ENCODE data around the gene RBM19.

The RBM19 gene

DNA sequence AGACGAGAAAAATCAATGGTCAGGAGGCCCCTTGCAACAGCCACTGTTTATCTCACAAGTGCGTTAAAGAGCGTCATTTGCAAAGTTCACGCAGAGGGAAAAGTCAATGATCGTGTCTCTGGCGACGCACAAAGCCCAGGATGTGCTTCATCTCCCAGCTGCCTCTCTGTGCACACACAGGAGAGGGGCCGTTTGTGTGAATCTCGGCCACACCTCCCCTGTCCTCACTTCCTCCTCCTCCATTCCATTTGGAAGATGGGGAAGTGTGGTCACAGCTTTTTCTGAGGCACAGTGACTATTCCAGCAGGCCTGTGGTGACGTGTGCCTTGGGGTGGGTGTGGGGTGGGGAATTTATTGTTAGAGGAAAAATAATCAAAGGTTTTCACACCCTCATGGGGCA lies 90.4 kb downstream of the RBM19 start:
- no peak for DNase-seq

DNA sequence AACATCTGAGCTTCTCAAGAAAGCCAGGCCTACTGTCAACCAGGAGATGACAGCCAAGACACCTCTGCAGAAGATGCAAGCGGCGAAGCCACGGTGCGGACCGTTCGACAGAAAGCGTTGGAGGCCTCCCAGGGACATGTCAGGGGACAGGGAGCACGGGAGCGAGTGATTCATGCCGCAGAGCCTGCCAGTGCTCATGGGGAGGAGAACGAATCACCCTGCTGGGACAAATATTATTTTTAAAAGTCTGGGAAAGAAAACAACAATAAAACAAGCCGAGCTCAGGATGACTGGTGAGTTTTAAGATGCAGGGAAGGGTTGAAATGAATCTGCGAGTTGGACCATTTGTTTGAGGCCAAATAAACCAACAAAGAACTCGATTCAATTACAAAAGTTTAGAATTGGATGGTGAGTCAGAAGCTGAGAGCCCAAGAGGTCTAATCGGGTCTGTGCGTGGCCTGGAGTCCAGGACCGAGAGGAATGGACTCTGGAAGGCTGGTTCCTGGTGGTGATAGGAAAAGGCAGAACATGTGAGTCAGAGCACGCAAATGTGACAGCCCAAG lies 91.0 kb downstream of the RBM19 start:
- DNase-seq: no peak

DNA sequence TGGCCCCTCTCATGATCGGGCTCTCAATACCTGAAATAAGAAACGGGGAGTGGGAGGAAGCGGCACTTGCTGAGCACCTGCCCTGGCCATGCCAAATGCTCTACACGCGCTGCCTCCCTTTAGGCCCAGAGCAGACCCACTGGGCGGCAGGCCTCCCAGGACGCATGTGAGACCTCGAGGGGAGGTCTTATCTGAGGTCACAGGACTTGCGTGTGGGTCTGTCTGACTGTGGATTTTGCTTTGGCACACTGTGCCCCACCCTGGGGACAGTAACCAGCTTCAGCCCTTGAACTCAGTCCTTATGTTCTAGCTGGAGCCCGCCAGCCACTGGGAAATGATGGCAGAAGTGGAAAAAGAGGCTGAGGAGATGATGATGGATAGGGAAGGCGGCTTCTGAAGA lies 91.8 kb downstream of the RBM19 start:
- DNase-seq: no peak

DNA sequence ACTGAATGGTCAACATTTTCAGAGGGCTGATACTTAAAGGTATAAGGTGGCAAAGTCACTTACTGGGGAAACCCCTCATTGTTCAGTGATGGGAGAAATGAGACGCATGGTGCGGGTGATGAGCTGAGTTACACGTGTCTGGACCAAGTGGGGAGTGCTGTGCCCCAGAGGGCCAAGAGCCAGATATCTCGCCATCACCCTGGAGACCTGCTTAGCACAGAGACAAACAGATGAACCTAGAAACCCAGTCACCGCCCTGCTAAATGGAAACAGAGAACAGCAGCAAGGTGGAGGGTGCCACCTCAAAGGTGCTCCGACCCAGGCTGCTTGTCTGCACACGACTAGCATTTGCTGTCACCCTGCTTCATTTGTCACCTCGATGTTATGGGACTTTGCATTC lies 92.4 kb downstream of the RBM19 start:
- DNase-seq: peak in 1 of 2 experiments; percentile 16

DNA sequence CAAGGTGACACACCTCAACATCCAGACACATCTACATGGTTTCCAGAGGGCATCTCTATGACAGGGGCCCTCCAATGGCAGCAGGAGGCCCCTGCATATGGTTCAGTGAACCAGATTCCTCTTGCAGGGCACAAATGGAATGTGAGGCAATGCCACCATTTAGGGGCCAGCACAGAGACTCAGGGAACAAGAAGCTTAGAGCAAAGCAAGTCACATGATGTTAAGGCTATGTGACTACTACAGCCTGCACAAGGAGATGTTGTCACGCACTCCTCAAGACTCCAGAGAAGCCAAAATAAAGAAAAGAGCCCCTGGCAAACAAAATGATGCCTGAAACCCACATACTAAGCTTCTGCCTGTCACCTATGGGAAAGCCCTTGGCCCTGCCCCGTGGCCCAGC lies 95.2 kb downstream of the RBM19 start:
- DNase-seq: no peak

DNA sequence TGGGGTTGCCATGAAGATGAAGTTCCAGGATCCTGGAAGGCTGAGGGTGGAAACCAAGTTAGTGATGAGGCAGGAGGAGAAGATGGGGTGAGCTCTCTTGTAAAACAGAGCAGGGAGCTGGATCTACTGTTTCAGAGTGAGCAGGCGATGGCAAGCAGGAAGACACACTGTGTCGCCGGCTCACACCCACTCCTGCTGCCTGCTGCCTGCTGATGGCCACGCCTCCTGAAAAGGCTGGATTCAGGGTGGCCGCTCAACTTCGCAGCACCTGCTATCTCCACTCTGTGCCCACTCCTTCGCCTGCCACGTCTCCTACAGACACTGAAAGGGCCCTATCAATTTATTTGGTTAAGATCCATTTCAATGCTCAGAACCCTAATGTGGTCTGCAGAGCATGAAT lies 96.1 kb downstream of the RBM19 start:
- DNase-seq: no peak

DNA sequence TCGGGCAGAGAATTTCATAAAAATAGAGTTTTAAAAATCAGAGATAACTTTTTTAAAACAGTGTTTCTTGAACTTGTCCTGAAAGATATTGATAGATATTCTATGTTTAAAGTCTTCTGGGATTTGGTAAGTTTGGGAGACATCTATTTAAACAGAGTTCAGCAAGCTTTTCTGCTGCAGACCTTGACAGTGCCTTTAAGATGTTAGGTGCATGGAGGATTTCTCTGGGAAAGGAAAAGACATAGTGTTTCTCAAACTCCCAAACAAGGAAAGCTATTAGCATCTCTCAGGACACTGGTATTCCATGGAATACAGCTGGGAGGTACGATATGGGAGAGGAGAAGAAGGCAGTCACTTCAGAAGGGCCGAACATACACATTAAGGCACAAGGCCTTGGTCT lies 97.8 kb downstream of the RBM19 start:
- DNase-seq: no peak

DNA sequence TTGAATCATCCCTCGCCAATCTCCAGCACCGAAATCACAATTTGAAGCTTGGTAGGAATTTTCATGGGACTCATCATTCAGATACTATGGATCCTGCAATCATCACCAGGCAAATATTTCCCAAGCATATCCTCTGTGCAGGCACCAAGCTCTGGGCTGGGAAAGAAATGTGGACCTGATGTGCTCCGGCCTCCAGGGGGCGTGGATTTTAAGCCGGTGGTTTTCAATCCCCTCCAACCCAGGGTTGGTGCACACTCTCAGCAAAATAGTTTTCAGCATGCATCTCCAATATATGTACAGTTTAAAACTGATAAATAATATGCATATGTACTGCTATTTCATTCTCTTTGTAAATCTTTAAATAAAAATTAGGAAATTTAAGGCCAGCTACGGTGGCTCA lies 98.9 kb downstream of the RBM19 start:
- DNase-seq: peak in 1 of 2 experiments; percentile 7

DNA sequence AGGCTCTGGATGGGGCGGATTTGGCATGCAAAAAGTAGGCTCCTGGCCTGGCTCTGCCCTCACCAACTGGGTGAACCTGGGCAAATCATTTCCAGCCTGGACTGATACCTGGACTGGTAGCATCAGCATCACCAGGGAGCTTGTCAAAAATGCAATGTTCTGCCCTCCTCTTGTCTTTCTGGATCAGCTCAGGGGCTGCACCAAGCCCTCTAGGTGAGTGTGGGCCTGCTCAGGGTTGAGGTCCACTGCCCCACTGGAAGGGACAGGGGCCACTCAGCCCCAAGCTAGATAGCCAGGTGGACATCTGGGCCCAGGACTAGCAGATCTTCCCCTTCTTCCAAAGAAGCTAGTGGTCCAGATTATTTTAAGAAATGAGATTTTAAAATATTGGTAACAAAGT lies 99.6 kb downstream of the RBM19 start:
- DNase-seq: no peak

DNA sequence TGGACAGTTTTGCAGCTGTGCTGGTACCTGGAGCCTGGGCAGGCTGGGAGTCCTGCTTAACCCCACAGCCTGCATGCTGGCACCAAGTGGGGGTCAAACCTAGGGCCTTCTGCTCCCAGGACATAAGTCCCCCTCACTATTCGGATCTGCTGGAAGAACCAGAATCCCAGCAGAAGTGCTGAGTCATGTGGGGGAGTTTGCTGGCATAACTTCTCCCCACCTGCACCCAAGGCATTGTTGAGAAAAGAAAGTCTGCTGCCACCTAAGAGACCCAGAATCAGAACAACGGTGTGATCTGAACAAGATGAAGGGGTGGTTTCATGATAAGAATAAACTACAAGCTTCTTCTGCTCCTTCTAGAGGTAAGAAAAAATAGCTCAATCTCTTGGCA lies 102.7 kb downstream of the RBM19 start:
- DNase-seq: no peak

DNA sequence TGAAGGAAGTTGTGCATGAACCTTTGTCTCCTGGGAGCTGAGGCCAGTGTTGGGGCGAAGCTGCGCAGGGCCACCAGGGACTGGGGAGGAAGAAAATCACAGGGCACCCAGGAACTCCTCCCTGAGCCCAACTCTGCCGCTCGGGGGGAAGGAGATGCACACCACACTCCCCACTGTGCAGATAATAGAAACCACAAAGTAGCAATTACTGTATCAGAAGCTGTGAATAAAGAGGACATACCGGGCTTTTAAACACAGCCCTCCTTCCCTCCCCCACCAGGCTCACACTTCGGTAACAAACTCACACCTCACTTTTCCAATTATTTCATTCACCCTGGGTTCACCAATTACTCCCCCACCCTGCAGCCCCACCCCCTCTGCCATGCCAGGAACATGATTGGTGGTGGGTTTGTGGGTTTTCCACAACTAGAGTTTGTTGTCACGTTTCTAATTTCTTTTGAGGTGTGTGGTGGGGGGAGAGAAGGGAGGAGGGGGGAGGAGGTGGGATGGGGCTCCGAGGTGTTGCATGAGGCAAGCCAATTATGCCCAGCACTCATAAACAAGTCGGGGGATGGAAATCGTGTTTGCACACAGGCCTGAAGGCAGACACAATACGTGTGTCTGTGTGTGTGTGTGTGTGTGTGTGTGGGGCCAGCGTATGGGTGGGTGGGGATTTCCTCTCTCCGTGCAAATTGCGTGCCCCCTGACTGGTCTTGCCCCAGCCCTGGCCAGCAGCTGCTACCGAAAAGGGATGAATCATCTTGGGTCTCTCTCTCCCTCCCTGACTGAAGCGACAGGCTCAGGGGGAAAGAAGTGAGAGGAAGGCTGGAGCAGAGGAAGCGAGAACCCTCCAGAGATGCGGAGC lies 103.3 kb downstream of the RBM19 start:
- DNase-seq: no peak

DNA sequence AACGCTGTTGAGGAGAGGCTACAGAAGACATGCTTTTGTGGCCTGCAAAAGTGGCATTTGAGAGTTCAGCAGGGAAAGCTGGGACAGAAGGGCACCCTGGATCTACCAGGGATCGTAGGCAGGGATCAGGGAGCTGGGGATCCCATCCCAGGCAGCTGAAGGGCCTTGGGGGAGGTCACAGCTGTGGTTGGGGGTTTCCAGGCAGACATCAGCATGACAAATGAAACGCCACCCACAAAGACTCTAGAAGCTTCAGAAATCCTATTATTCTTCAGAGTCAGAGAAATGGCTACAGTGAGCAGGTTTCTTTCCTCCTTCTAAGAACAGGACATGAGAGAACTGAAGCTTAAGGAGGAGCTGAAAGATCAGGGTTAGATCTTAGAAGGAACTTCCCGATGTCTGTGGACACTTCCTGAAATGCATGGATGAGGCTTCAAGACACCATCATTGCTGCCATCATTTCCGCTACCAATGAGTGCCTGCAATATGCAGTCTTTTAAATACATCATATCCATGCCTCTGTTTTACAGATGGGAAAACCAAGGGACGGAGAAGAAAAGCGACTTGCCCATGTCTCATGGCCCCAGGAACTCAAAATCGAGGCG lies 104.3 kb downstream of the RBM19 start:
- no peak for DNase-seq

DNA sequence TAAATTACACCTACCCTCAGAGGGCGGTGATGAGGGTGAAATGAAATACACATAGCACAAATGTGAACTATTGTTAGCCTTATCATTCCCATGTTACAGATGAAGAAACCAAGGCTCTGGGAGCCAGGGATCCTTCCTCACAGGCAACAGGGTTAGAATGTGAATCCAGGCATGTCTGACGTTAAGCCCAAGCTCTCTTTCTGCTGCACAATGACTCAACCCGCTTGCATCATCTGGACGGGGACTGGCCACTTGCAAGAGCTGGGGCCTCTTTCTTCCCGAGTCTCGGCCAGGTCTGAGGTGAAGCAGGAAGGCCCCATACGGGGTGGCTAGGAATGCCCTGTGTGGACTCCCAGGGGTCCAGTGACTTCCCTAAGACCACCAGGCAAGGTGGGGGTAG lies 105.2 kb downstream of the RBM19 start:
- no peak for DNase-seq

DNA sequence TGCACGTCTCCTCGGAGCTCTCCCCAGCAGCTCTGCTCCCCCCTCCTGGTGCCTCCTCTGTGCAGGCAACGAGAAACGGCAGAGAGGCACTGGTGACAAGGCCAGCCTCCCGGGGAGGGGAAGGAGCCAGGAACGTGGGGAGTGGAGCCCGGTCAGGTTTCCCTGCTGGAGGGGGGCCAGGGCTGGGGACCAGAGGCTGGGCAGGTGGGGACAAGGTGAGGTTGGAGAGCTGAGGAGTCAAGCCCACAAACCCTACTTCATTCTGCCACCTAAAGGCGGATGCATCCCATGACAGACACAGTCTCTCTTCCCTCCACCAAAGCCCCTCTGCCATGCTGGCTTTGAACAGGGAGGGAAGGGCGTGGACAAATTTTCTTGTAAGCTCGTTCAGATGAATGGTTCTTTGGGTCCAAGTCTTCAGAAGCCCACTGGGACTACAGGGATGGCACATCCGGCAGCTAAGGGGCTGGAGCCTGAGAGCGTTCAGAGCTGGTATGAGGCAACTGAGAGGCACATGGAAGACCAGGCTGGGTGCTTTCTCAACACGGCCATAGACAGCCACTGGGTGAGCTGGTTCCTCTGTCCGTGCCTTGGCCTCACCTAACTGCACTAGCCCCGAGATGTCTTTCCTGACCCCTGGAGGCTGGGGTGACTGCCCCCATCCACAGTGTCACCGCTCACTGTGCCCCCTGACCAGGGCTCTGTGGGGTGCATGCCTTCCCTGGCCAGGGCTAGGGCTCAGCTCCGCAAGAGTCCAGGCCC lies 105.9 kb downstream of the RBM19 start:
- DNase-seq: peak in 1 of 2 experiments; percentile 11

DNA sequence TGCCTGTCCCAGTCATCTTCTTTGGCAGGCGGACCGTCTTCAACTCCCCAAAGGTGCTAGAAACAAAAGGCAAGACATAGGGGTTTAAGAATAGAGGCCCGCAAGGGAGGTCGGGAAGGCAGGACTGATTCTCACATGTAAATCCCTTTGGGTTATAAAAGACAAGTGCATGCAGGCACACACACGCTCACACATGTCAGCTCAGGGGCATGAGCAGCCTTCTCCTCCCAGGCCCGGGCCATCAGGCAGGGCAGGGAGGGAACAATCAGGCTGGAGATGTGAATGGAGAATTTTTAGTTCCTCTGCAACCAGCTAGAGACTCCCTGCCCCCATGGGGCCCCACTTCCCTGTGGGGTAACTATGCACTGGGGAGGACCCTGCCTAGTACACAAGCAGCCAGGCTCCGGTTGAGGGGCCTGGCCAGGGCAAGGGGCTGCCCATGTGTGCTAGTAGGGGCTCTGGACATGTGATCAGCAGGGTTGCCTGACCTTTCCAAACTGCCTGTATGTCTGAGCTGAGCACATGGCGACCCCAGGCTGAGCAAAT lies 107.2 kb downstream of the RBM19 start:
- DNase-seq: no peak

DNA sequence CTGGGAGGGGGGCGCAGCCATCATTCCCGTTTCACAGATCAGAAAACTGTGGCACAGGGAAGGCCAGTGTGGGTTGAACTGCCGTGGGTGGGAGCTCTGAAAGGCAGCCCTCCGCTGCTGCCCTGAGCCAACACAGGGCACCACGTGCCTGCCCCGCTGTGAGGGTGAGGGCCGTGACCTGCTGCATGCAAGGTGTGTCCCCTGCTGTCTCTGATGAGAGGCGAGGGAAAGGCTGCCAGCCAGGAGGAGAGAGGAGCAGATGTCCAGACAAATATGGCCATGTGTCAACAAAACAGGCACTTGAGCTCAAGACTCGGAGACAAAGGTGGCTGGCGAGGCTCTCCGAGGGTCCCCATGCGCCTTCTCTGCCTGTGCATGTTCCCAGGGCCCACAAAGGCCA lies 108.8 kb downstream of the RBM19 start:
- peak; percentile 16 to 71 for DNase-seq

DNA sequence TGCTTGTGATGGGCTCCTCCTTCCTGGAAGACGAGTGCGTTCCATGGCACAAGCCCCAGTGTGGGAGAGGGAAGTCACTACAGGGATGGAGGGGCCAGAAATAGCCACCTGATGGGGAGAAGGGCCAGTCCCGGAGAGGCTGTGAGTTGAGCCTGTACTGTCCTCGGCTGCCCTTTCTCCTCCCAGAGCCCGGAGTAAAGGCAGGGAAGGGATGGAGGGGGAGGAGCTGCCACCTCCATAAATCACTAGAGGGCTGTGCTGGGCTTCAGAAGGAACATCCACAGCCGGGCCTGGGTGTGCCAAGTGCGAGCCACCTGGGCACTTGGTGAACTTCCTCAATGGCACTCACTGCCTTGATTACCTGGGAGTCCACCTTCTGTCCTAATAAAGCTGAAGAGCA lies 110.1 kb downstream of the RBM19 start:
- no peak for DNase-seq

DNA sequence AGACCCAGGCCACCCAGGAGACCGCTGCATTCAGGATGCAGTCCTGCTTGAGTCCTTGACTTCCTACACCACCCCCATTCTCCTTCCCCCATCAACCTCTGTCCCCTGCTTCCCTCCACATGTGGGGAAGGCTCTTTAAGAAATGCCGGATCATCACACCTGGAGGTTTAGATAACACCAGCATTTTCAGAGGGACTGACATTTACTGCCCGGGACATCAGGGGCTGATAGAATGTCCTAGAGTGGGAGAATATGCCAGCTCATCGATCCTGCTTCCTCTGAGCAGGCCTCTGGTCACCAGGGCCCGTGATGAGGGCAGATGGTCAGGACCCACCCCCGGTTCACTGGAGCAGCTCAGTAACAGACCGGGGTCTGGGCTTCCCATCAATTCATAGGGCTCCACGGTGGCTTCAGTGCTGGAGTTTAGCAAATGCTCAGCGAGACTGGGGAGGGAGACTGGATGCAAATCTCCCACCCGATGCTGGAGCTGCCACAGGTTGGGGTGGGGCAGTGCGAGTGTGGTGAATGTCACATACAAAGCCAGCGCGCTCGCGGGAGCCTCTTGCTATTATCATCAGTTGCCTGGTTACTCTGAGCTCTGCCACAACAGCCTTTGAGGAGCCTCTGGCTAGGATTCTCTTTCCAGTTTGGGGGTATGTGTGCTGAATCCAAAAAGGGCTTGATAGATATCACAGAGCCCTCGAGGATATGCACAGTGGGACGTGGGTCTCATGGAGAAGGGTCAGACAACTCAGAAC lies 111.6 kb downstream of the RBM19 start:
- DNase-seq: no peak

DNA sequence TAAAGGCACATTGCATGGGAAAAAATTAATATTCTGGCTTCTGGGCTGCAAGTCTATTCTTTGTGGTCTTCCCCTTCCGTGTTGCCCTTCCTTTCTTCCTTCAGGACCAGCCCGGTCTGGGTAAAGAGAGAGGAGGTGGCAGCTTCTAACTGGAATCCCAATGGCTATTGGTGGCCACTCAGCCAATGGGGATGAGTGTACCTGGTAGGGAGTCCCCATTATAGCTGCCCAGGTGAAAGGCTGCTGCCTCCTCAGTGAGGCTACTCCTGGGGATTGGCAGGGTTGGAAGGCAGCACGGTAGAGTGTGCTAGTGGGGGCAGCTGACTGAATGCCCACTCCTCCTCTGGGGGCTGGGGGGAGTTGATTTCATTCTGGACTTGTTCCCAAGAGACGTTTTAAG lies 112.6 kb downstream of the RBM19 start:
- DNase-seq: no peak

DNA sequence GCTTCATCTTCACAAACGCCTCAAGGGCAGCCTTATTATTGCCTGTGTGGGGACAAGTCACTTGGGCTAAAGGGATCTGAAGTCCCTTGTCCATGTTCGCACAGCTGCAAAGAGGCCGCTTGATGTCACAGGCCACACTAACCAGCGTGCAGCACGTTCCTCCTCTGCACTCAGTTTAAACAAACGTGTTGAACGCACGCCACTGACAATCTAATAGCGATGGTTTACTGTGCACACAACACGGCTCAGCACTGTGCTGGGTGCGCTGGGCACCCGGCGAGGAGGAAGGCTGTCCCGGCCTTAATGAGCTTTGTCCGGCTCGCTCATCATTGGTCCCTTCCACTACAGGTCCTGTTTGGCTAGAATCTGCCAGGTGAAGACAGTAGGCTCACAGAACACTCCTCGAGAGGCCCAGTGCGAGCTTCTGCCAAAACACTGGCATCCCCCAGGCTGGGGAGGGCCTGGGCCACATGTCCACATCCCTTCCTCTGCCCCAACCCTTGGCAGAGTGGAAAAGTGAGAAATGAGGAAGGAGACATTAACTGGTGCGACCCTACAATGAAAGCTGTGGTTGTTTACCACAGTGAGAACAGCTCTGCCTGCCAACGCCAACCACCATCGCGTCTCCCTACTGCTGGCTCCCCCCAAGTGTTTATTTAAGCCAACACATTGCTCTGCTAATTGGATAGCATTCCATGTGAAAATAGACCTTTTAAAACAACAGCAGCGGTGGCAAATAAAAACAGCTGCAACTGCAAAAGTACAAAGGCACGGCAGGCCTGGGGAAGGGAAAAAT lies 113.2 kb downstream of the RBM19 start:
- DNase-seq: no peak

DNA sequence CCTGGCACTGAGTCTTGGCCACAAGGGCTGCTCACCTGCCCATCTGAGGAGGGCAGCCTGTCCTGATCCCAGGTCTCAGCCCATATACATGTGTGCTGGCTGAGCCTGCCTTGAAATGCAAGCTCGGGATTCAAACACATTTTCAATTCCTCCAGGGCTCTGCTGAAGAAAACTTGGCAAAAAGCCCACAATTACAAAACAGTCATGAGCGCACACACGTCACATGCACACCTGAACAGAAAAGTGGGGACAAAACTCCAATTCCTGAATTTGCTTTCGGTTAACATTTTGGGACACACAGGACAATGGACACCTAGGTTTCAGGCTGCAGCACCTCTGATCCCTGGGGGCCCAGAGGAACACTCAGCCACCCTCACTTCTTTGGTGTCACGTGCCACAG lies 113.9 kb downstream of the RBM19 start:
- DNase-seq: no peak

Measured in NCI-H524 (cell line).